IPS-18a (cell line): ENCODE data around the gene ADAM19.
A peak's percentile ranks its signal among the peaks of the same experiment; 100 is the strongest.

Experiments used
- H3K27ac ChIP-seq: one replicate; pipeline ENCODE4 v1.5.1; 2013; ENCODE audit warnings: low read length
- H3K27me3 ChIP-seq: one replicate; pipeline ENCODE4 v1.6.1; 2013; ENCODE audit warnings: mild to moderate bottlenecking, low read length; ENCODE audit not compliant: control insufficient read depth, insufficient read depth
- H3K36me3 ChIP-seq: one replicate; pipeline ENCODE4 v1.6.1; 2013; ENCODE audit warnings: low read depth, low read length; ENCODE audit not compliant: control insufficient read depth
- H3K4me1 ChIP-seq: one replicate; pipeline ENCODE4 v1.6.1; 2013; ENCODE audit warnings: low read depth, low read length; ENCODE audit not compliant: control insufficient read depth
- H3K4me3 ChIP-seq: one replicate; pipeline ENCODE4 v1.5.1; 2013; ENCODE audit warnings: low read length
- H3K9ac ChIP-seq: one replicate; pipeline ENCODE4 v1.6.1; 2013; ENCODE audit warnings: mild to moderate bottlenecking, low read length, moderate library complexity
- H3K9me3 ChIP-seq: one replicate; pipeline ENCODE4 v1.6.1; 2013; ENCODE audit warnings: low read depth, low read length; ENCODE audit not compliant: control insufficient read depth

The ADAM19 gene

GRCh38 chr5:157473383-157474320, 101.9 kb downstream of the ADAM19 start:
- no peak overlapping the region for H3K4me3 ChIP-seq
- no peaks in the 10 kb centered on the region for H3K36me3 ChIP-seq
- no peak overlapping the region for H3K27ac ChIP-seq
- H3K4me1 ChIP-seq: no peaks in the 10 kb centered on the region
- H3K9me3 ChIP-seq: no peaks in the 10 kb centered on the region
- H3K9ac ChIP-seq: no peak overlapping the region
- no peaks in the 10 kb centered on the region for H3K27me3 ChIP-seq

GRCh38 chr5:157471709-157472108, 103.9 kb downstream of the ADAM19 start:
- no peak overlapping the region for H3K27ac ChIP-seq
- no peaks in the 10 kb centered on the region for H3K36me3 ChIP-seq
- H3K4me1 ChIP-seq: no peaks in the 10 kb centered on the region
- no peaks in the 10 kb centered on the region for H3K27me3 ChIP-seq
- no peaks in the 10 kb centered on the region for H3K9me3 ChIP-seq
- no peak overlapping the region for H3K4me3 ChIP-seq
- H3K9ac ChIP-seq: no peak overlapping the region

- no peaks in the 10 kb centered on the region for H3K27me3 ChIP-seq
- no peaks in the 10 kb centered on the region for H3K4me1 ChIP-seq
- H3K9me3 ChIP-seq: no peaks in the 10 kb centered on the region
- no peak overlapping the region for H3K4me3 ChIP-seq
- H3K36me3 ChIP-seq: no peaks in the 10 kb centered on the region
- H3K9ac ChIP-seq: no peak overlapping the region
- no peak overlapping the region for H3K27ac ChIP-seq
These were observed 104.9 kb downstream of the ADAM19 start for GRCh38 chr5:157470631-157471030.

GRCh38 chr5:157469687-157470086, 105.9 kb downstream of the ADAM19 start:
- H3K9ac ChIP-seq: no peak overlapping the region
- H3K27ac ChIP-seq: no peak overlapping the region
- H3K4me3 ChIP-seq: no peak overlapping the region
- no peaks in the 10 kb centered on the region for H3K36me3 ChIP-seq
- H3K27me3 ChIP-seq: no peaks in the 10 kb centered on the region
- H3K4me1 ChIP-seq: peaks cover 3% of the 10 kb centered on the region
- no peaks in the 10 kb centered on the region for H3K9me3 ChIP-seq

GRCh38 chr5:157469073-157469472, 106.5 kb downstream of the ADAM19 start:
- H3K27me3 ChIP-seq: no peaks in the 10 kb centered on the region
- no peak overlapping the region for H3K9ac ChIP-seq
- H3K9me3 ChIP-seq: no peaks in the 10 kb centered on the region
- H3K27ac ChIP-seq: no peak overlapping the region
- H3K4me3 ChIP-seq: no peak overlapping the region
- peaks cover 9% of the 10 kb centered on the region for H3K4me1 ChIP-seq
- no peaks in the 10 kb centered on the region for H3K36me3 ChIP-seq

GRCh38 chr5:157468293-157468965, 107.1 kb downstream of the ADAM19 start:
- Histone ChIP-seq H3K27ac (no peak overlapping the region), H3K9ac (no peak overlapping the region)

GRCh38 chr5:157464519-157465171, 110.9 kb downstream of the ADAM19 start:
- H3K27ac ChIP-seq: no peak overlapping the region
- peaks cover 23% of the 10 kb centered on the region for H3K27me3 ChIP-seq
- H3K9me3 ChIP-seq: no peaks in the 10 kb centered on the region
- H3K4me1 ChIP-seq: peaks cover 10% of the 10 kb centered on the region
- no peak overlapping the region for H3K9ac ChIP-seq
- no peaks in the 10 kb centered on the region for H3K36me3 ChIP-seq
- H3K4me3 ChIP-seq: no peak overlapping the region

More at GRCh38 chr5:157468293-157468965, 107.1 kb downstream of the ADAM19 start:
- Histone ChIP-seq H3K27me3 (no peaks in the 10 kb centered on the region), H3K9me3 (no peaks in the 10 kb centered on the region), H3K4me1 (peaks cover 10% of the 10 kb centered on the region), H3K36me3 (no peaks in the 10 kb centered on the region), H3K4me3 (no peak overlapping the region)

- H3K4me1 ChIP-seq: peaks cover 15% of the 10 kb centered on the region
- no peak overlapping the region for H3K9ac ChIP-seq
- H3K27ac ChIP-seq: no peak overlapping the region
- H3K36me3 ChIP-seq: no peaks in the 10 kb centered on the region
- no peaks in the 10 kb centered on the region for H3K9me3 ChIP-seq
- H3K27me3 ChIP-seq: peaks cover 31% of the 10 kb centered on the region
- no peak overlapping the region for H3K4me3 ChIP-seq
These were observed 111.7 kb downstream of the ADAM19 start for GRCh38 chr5:157463621-157464518.

GRCh38 chr5:157463081-157463480, 112.5 kb downstream of the ADAM19 start:
- no peaks in the 10 kb centered on the region for H3K36me3 ChIP-seq
- H3K9me3 ChIP-seq: no peaks in the 10 kb centered on the region
- peaks cover 39% of the 10 kb centered on the region for H3K27me3 ChIP-seq
- no peak overlapping the region for H3K27ac ChIP-seq
- no peak overlapping the region for H3K9ac ChIP-seq
- peaks cover 21% of the 10 kb centered on the region for H3K4me1 ChIP-seq
- H3K4me3 ChIP-seq: no peak overlapping the region

- no peak overlapping the region for H3K27ac ChIP-seq
- peaks cover 22% of the 10 kb centered on the region for H3K4me1 ChIP-seq
These were observed 114.4 kb downstream of the ADAM19 start for GRCh38 chr5:157460921-157461792.

More at GRCh38 chr5:157460921-157461792, 114.4 kb downstream of the ADAM19 start:
- H3K9me3 ChIP-seq: no peaks in the 10 kb centered on the region
- peak overlapping the region; percentile 68 for H3K4me3 ChIP-seq
- H3K9ac ChIP-seq: no peak overlapping the region
- H3K36me3 ChIP-seq: no peaks in the 10 kb centered on the region
- peaks cover 40% of the 10 kb centered on the region for H3K27me3 ChIP-seq
